ENCODE measurements around the gene PPARD.

GRCh38 chr6:35402856-35403191 is 60.5 kb downstream of the PPARD start:
- TF ChIP-seq FOXM1 (IDR thresholded peaks at IDR 0.05; ENCODE audit: borderline replicate concordance) (no peak), ELF4 (IDR thresholded peaks at IDR 0.05) (no peak), ARNT (IDR thresholded peaks at IDR 0.05) (no peak), ZNF384 (IDR thresholded peaks at IDR 0.05) (no peak), L3MBTL2 (conservative IDR thresholded peaks at IDR 0.05) (no peak), BHLHE40 (IDR thresholded peaks at IDR 0.05; ENCODE audit: borderline replicate concordance) (no peak), NFRKB (IDR thresholded peaks at IDR 0.05) (no peak), FOXA1 (IDR thresholded peaks at IDR 0.05) (no peak), HDGF (IDR thresholded peaks at IDR 0.05; ENCODE audit: borderline replicate concordance) (no peak), SUZ12 (IDR thresholded peaks at IDR 0.05) (no peak), FOXK2 (IDR thresholded peaks at IDR 0.05) (no peak), PKNOX1 (IDR thresholded peaks at IDR 0.05) (no peak), CTBP1 (IDR thresholded peaks at IDR 0.05; ENCODE audit: borderline replicate concordance) (no peak), SP1 (IDR thresholded peaks at IDR 0.05) (no peak)
